Omental fat pad (tissue), 4 donors: ENCODE measurements around the gene MRPL44. TPM values are rescaled to one million over a fixed set of nuclear protein-coding genes. Genes with fewer than 3 reads are reported as not detected.
"Not testable (repeated sequence)": the region's sequence is repeated elsewhere in the genome, so short reads cannot be mapped to it uniquely, and the experiment has no call there.

Experiments used
- ATAC-seq: fragments of 150-250 bp; one replicate; pipeline ENCODE4 v1.9.1; 2016; ENCODE audit warnings: mild to moderate bottlenecking, moderate library complexity; ENCODE audit not compliant: low FRiP score
- DNase-seq: peaks from one replicate; pipeline ENCODE4 v3.0.0-alpha.2; 2019; ENCODE audit warnings: low spot score
- CTCF ChIP-seq, 3 donors: fragments of 450-650 bp; IDR thresholded peaks; one replicate each; pipeline ENCODE4 v1.5.1; 2016 to 2017; ENCODE audit warnings: antibody characterized with exemption in 3 of 3, mild to moderate bottlenecking in 3 of 3, moderate library complexity in 2 of 3
- total RNA-seq, 4 donors: library from RNA; depleted of rRNA; stranded (reverse); fragments of >200 nt; gene quantifications; one replicate each; pipeline ENCODE4 v1.1.0, GENCODE V29; 2016

The MRPL44 gene
- total RNA-seq, 4 donors from 2014 or later, result 18.8 to 32.4 (median 21.1) TPM

GRCh38 chr2:223937535-223937934 lies 19.7 kb upstream of the MRPL44 start:
- no peak for ATAC-seq
- no peak for DNase-seq
- TF ChIP-seq CTCF (IDR thresholded peaks at IDR 0.05), result no peak

- ATAC-seq, DNase-seq: not testable (repeated sequence)
Observed at GRCh38 chr2:223939438-223939837, 17.8 kb upstream of the MRPL44 start.

GRCh38 chr2:223941579-223942277 lies 15.5 kb upstream of the MRPL44 start:
- ATAC-seq, result peak; percentile 69
- DNase-seq, result no peak
- no peak for TF ChIP-seq CTCF (IDR thresholded peaks at IDR 0.05)

- no peak for DNase-seq
- no peak for ATAC-seq
- TF ChIP-seq CTCF (IDR thresholded peaks at IDR 0.05), result no peak
Observed at GRCh38 chr2:223943135-223943534, 14.1 kb upstream of the MRPL44 start.

GRCh38 chr2:223943561-223944008 lies 13.7 kb upstream of the MRPL44 start:
- ATAC-seq, result peak; percentile 62
- no peak for DNase-seq

GRCh38 chr2:223944166-223944702 lies 13.0 kb upstream of the MRPL44 start:
- TF ChIP-seq CTCF (IDR thresholded peaks at IDR 0.05), result no peak
- DNase-seq, result no peak
- peak; percentile 8 for ATAC-seq

More at GRCh38 chr2:223943561-223944008, 13.7 kb upstream of the MRPL44 start:
- no peak for TF ChIP-seq CTCF (IDR thresholded peaks at IDR 0.05)

- ATAC-seq (peak; percentile 51), DNase-seq (peak; percentile 40)
- TF ChIP-seq CTCF (IDR thresholded peaks at IDR 0.05), result no peak
Observed at GRCh38 chr2:223944703-223945531, 12.3 kb upstream of the MRPL44 start, which contains the start of gene WDFY1. WDFY1 (minus strand) TSS chr2:223945335; CDS start chr2:223945284, 51 bp downstream.
